HuH-7 (cell line): ENCODE results near the gene CD59.
"Not testable (repeated sequence)": the region's sequence is repeated elsewhere in the genome, so short reads cannot be mapped to it uniquely, and the experiment has no call there.

ENCODE experiments used
- DNase-seq: peaks from one replicate; pipeline ENCODE4 v3.0.0; 2011; ENCODE audit warnings: low spot score

CD59 gene

GRCh38 chr11:33713151-33713855 is 22.9 kb downstream of the CD59 start:
- no peak for DNase-seq

DNA sequence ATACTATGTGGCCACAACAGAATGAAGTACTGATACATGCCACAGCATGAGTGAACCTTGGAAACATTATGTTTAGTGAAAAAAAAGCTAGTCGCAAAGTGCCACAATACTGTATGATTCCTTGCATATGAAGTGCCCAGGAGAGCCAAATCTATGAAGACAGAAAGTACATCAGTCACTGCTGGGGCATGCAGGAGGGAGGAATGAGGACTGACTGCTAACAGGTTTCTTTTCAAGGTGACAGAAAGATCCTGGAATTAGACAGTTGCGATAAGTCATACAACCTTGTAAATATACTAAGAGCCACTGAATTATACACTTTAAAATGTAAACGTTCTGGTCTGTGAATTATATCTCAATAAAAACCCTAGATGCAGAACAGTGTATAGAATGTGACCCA is 23.8 kb downstream of the CD59 start:
- DNase-seq, result no peak

DNA sequence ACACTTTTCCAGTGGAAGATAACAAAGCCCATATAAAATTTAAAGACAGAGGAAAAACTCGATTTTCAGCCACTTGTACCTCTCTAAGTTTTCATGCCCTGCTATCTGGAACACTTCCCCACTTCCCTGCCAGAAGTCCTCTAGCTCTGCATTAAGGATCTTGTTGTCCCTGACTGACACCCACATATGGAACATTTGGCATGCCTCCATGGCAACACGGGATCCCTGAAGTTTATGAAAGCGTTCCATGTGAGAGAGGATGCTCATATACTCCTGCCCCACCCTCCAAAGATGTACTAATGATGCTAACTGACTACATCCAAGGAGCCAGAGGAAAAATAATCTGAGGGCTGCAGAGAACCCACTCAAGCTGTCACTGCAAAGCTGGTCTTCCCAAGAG is 26.8 kb downstream of the CD59 start:
- no peak for DNase-seq

DNA sequence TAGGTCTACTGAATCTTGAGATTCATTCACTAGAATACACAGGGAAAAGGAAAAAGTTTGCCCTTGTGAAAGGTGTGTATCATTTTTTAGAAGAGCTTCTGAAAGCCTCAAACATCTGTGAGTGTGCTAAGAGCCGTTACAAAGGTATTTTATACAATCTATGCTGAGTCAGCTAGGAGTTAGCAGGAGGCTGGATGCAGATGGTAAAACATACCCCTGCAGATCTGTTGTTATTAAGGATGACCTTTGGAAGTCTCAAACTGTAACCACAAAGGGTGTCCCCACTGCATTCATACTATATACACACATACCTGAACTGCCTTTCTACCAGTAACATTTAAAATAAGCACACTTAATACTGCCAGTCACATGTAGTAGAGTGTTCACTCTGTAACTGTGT is 27.2 kb downstream of the CD59 start:
- DNase-seq, result no peak

DNA sequence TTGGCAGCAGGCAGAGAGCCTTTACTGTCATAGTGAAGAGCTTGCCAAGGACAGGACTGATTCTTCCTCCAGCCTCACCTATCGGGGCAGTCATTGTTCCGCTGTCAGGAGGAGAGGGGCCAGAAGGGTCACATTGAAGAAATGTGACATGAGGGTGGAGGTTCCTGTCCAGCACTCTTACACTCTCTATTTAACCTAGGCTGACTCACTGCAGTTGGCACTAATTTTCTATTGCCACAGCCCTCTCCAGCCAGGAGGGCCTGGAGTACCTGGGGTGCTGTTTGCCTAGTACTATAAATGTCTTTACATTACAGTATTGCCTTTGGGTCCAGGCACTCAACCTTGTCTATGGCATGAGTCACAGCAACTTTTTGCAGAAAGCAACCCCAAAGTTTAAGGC is 28.4 kb downstream of the CD59 start:
- not testable (repeated sequence) for DNase-seq

- no peak for DNase-seq
These were observed 29.3 kb downstream of the CD59 start for GRCh38 chr11:33706966-33707365.

DNA sequence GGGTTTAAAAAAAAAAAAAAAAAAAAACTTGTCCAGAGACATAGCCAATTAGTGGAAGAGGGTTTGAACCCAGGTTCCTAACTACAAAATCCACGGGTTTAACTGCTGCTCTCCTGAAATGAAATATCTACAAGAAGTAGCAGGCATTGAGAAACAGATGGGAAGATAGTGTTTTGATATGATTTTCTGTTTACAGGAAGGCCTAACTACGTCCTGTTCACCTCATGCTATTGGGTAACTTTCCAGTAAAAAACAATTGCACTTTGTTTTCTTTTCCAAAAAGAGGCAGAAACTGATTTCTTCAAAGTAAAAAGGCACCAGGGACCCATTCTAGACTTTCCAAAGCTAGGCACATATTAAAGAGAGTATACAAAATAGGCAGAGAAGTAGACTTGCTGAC is 29.7 kb downstream of the CD59 start:
- DNase-seq, result no peak

DNA sequence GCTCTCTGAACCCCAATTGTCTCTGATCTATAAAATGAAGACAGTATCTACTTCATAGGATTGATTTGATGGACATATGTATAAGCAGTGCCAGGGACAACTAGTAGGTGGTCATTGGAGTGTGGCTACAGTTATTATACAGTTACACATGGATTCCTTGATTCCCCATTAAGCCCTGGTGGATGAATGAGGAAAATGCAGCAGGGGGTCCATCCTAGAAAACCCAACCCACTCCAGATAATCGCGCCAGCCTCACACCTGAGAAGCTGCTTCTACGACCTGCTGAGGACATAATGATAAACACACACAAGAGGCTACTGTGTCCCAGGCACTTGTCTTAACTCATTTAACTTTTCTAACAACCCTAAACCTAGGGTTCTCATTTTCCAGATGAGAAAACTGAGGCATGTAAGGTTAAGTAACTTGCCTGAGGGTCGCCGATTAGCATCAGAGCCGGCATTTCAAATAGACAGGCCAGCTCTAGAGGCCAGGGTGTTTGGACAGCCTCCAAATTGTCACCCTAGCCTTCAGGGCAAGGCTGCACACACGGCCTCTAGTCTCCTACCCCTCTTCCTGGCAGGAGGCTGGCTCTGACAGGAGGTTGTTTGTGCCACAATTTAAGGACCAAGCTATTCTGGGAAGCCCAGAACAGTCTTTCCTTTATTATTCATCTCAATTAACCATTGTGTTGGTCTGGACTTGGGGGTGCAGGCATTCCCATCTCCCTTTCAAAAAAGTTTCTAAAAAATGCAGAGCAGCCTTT is 31.8 kb downstream of the CD59 start:
- DNase-seq, result no peak

DNA sequence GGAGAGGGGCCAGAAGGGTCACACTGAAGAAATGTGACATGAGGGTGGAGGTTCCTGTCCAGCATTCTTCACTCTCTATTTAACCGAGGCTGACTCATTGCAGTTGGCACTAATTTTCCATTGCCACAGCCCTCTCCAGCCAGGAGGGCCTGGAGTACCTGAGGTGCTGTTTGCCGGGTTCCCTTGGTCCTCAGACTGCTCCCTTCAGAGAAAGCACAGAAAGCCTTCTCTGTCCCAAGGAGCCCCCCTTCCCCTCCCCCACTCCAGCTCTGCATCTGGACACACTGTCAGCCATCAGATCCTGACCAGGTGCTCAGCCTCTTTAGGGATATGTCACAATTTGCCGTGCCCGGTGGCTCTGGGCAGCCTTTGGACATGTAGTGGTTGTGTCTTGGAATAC is 32.4 kb downstream of the CD59 start:
- no peak for DNase-seq

GRCh38 chr11:33703234-33703633 is 33.0 kb downstream of the CD59 start:
- no peak for DNase-seq

GRCh38 chr11:33701302-33702230 is 34.7 kb downstream of the CD59 start:
- no peak for DNase-seq

GRCh38 chr11:33700502-33701271 is 35.5 kb downstream of the CD59 start, which contains the start of gene C11orf91:
Gene C11orf91 (minus strand): TSS chr11:33700826. CDS start chr11:33700740, 86 bp downstream.
- peak; percentile 66 for DNase-seq

DNA sequence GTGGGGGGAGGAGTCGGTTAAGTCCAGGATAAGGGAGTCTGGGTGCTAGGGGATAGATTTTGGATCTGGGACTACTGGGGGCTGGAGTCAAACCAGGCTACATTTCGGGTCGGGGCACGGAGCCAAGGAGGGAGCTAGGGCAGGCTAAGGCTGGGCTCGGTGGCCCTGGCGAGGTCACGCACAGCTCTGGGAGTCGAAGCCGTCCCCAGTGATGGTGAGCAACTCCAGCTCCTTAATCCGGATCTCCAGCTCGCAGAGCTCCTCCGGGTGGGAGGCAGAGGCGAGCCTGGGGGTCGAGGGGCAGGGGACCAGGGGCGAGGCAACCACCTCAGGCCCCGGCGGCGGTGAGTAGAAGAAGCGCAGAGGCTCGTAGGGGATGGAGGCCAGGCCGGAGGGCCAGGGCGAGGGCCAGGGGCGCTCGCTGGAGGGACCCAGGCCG is 36.1 kb downstream of the CD59 start:
- DNase-seq, result no peak

- DNase-seq, result peak; percentile 36
These were observed 36.6 kb downstream of the CD59 start for GRCh38 chr11:33699515-33700062.

GRCh38 chr11:33698921-33699320 is 37.3 kb downstream of the CD59 start:
- DNase-seq, result no peak

DNA sequence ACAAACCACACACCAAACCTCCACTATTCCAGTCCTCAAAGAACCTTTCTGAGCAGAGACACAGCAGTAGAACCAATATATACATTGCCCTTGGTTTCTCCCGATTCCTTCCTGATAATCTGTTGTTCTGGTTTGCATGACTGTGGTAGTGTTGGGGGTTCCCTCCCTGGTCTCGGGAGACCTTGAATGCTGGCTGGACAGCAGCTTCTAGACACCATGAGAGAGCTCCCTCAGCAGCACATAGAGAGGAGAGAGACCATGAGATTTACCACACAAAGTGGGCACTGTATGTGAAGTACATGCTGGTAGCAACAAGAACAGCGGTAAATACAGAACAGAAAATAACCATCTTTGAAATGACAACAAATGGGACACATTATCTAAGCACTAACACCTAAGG is 38.2 kb downstream of the CD59 start:
- no peak for DNase-seq

DNA sequence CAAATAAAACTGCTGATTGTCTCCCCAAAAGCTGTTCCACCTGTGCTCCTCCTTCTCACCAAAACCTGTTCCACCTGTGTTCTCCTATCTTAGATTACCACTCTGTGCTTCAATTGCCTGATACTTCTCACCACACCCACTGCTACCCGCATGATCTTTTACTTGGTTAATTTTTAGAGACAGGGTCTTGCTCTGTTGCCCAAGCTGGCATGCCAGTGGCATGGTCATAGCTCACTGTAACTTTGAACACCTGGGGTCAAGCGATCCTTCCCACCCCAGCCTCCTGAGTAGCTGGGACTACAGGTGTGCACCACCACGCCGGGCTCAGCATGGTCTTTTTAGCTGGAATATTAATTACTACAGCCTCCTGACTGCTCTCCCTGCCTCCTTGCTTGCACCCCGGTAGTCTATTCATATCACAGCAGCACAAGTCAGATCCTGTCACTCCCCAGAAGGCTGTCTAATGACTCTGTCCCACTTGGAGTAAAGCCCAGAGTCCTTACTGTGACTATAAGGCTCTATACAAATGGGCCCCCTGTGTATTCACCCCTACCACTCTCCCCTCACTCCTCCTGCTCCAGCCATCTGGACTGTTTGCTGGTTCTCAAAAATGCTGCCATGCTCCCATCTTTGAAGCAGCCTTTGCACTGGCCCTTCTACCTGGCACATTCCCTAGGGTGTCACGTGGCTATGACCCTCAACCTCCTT is 39.1 kb downstream of the CD59 start:
- no peak for DNase-seq

- DNase-seq, result no peak
These were observed 39.8 kb downstream of the CD59 start for GRCh38 chr11:33696411-33696810.

GRCh38 chr11:33695051-33695566 is 41.1 kb downstream of the CD59 start:
- DNase-seq, result no peak

DNA sequence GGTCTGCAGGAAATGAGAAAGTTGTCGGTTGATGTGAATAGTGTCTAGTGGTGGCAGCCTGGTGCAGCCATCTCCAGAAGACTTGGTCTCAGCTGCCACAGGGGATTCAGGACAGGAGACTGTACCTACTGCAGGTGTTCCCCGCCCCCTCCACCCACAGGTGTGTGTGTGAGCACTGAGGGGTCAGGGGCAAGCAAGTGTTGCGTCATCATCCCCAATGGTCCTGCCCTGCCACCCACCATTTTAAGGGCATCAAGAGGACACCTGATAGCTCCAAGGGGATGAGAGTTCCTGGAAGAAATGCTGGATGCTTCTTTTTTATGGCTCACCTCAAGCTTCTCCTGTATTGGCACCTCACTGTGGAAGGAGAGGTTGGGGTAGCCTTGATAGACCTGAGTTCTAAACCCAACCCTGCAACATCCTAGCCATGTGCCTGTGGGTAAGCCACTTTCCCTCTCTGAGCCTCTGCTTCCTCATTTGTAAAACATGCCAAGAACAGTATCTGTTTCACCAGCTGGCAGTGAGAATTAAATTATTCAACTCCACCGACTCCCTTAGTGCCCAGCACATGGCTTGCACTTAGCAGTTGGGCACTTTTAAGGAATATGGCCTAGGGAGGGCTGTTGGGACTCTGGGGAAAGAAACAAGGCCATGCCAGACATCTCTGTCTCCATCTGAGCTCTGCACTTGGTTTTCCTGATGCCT is 41.7 kb downstream of the CD59 start:
- no peak for DNase-seq
